Measurements from ENCODE around the gene TPSG1.
"Not testable (repeated sequence)": the region's sequence is repeated elsewhere in the genome, so short reads cannot be mapped to it uniquely, and the experiment has no call there.

DNA sequence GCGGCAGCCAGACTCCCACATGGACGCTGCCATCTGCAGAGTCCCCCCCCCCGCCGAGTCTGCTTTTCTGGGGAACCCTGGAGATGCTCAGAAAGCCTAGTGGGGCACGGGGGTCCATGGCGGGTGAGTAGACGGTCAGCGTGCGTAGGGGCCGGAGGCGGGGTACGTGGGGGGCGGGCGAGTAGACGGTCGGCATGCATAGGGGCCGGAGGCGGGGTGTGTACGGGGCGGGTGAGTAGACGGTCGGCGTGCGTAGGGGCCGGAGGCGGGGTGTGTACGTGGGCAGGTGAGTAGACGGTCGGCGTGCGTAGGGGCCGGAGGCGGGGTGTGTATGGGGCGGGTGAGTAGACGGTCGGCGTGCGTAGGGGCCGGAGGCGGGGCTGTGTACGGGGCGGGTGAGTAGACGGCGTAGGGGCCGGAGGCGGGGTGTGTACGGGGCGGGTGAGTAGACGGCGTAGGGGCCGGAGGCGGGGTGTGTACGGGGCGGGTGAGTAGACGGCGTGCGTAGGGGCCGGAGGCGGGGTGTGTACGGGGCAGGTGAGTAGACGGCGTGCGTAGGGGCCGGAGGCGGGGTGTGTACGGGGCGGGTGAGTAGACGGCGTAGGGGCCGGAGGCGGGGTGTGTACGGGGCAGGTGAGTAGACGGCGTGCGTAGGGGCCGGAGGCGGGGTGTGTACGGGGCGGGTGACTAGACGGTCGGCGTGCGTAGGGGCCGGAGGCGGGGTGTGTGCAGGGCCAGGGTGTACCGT is 39.4 kb downstream of the TPSG1 start:
- TF ChIP-seq, protein P1, sequence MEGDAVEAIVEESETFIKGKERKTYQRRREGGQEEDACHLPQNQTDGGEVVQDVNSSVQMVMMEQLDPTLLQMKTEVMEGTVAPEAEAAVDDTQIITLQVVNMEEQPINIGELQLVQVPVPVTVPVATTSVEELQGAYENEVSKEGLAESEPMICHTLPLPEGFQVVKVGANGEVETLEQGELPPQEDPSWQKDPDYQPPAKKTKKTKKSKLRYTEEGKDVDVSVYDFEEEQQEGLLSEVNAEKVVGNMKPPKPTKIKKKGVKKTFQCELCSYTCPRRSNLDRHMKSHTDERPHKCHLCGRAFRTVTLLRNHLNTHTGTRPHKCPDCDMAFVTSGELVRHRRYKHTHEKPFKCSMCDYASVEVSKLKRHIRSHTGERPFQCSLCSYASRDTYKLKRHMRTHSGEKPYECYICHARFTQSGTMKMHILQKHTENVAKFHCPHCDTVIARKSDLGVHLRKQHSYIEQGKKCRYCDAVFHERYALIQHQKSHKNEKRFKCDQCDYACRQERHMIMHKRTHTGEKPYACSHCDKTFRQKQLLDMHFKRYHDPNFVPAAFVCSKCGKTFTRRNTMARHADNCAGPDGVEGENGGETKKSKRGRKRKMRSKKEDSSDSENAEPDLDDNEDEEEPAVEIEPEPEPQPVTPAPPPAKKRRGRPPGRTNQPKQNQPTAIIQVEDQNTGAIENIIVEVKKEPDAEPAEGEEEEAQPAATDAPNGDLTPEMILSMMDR (IDR thresholded peaks at IDR 0.05 in 8 of 11, conservative IDR thresholded peaks at IDR 0.05 in 3 of 11): not testable (repeated sequence)
- TF ChIP-seq POLR2AphosphoS5, POLR2A (IDR thresholded peaks at IDR 0.05): not testable (repeated sequence)
